HEK293T (cell line): ENCODE measurements around the gene WDR49.

ENCODE experiments used
- ARNT ChIP-seq: fragments of 450-650 bp; IDR thresholded peaks from 2 replicates; pipeline ENCODE4 v1.6.1; 2017; ENCODE audit warnings: mild to moderate bottlenecking
- BHLHE40 ChIP-seq: fragments of 450-650 bp; IDR thresholded peaks from 2 replicates; pipeline ENCODE4 v1.6.1; 2016; ENCODE audit warnings: mild to moderate bottlenecking, moderate library complexity, borderline replicate concordance
- ELF4 ChIP-seq: fragments of 450-650 bp; IDR thresholded peaks from 2 replicates; pipeline ENCODE4 v1.6.1; 2017; ENCODE audit warnings: antibody characterized with exemption
- FOXA1 ChIP-seq: fragments of 450-650 bp; IDR thresholded peaks from 2 replicates; pipeline ENCODE4 v1.6.1; 2016; ENCODE audit warnings: mild to moderate bottlenecking
- FOXK2 ChIP-seq: fragments of 450-650 bp; IDR thresholded peaks from 2 replicates; pipeline ENCODE4 v1.6.1; 2016; ENCODE audit warnings: mild to moderate bottlenecking
- FOXM1 ChIP-seq: fragments of 450-650 bp; IDR thresholded peaks from 2 replicates; pipeline ENCODE4 v1.6.1; 2017; ENCODE audit warnings: mild to moderate bottlenecking, borderline replicate concordance
- HDGF ChIP-seq: fragments of 450-650 bp; IDR thresholded peaks from 2 replicates; pipeline ENCODE4 v1.6.1; 2017; ENCODE audit warnings: antibody characterized with exemption, borderline replicate concordance
- SUZ12 ChIP-seq: fragments of 450-650 bp; IDR thresholded peaks from 2 replicates; pipeline ENCODE4 v1.6.1; 2016; ENCODE audit warnings: mild to moderate bottlenecking
- ZNF384 ChIP-seq: fragments of 450-650 bp; IDR thresholded peaks from 2 replicates; pipeline ENCODE4 v1.6.1; 2016
- TF ChIP-seq, protein P1 (sequence below): fragments of 450-650 bp; IDR thresholded peaks from 2 replicates; pipeline ENCODE4 v1.6.1; 2016

DNA sequence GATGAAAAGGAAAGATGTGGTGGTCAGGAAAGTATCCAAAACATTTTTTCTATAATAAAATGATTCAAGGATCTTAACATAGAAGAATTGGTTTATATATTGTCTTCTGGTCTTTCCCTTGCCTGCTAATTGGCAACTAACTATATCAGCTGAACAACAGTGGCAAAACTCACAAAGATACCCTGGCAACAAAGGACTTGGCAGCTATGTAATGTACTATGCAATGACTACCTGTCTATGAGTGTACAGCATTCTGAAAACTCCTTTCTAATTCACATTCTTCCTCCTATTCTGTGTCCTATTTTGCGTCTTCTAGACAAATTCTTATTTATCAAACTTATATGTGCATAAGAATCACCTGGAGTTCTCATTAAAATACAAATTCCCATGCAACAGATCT, 164.2 kb downstream of the WDR49 start:
- TF ChIP-seq FOXA1: no peak
- TF ChIP-seq, protein P1, sequence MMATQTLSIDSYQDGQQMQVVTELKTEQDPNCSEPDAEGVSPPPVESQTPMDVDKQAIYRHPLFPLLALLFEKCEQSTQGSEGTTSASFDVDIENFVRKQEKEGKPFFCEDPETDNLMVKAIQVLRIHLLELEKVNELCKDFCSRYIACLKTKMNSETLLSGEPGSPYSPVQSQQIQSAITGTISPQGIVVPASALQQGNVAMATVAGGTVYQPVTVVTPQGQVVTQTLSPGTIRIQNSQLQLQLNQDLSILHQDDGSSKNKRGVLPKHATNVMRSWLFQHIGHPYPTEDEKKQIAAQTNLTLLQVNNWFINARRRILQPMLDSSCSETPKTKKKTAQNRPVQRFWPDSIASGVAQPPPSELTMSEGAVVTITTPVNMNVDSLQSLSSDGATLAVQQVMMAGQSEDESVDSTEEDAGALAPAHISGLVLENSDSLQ: no peak
- TF ChIP-seq HDGF: no peak
- TF ChIP-seq ARNT: no peak
- TF ChIP-seq ZNF384: no peak
- no peak for TF ChIP-seq SUZ12
- no peak for TF ChIP-seq FOXM1
- no peak for TF ChIP-seq FOXK2
- no peak for TF ChIP-seq BHLHE40
- TF ChIP-seq ELF4: no peak
